ENCODE data around the gene FGD2. TPM values are rescaled to one million over a fixed set of nuclear protein-coding genes. Genes with fewer than 3 reads are reported as not detected.
A peak's percentile ranks its signal among the peaks of the same experiment; 100 is the strongest.

FGD2 gene
- total and polyA plus RNA-seq, 2 of the 8 experiments (the other 6 are each of a cell fraction or from before 2014, with no cell fraction given): 0.12 to 0.32 TPM

GRCh38 chr6:36984581-36985416 lies 20.7 kb upstream of the FGD2 start:
- H3K56ac ChIP-seq (replicated peaks; ENCODE audit: insufficient read length, low read depth, low read length): peak overlapping the region; percentile 32
- H2BK120ac ChIP-seq (replicated peaks; ENCODE audit: low read depth, low read length): no peak overlapping the region
- peak overlapping the region; percentile 60 for H3K18ac ChIP-seq (ENCODE audit: extremely low read depth, low read length)
- H3K9me3 ChIP-seq (ENCODE audit: insufficient read depth in 2 of 2, low read depth in 1 of 2, low read length in 1 of 2): no peaks in the 10 kb centered on the region
- no peak for FAIRE-seq
- peaks cover 32 to 60% of the 10 kb centered on the region in 2 experiments for H3K79me2 ChIP-seq (ENCODE audit: control insufficient read depth in 1 of 2, insufficient read depth in 2 of 2, low read length in 2 of 2)
- peak overlapping the region; percentile 86 for H2BK5ac ChIP-seq (ENCODE audit: low read depth, low read length)
- H3K36me3 ChIP-seq (ENCODE audit: control insufficient read depth in 2 of 4, insufficient read depth in 4 of 4, low read length in 3 of 4): 0 out of 8 replicates have a peak, but pooled peaks cover 0 to 3% (median 0%) of the 10 kb centered on the region in 4 experiments
- peak overlapping the region; percentile 71; the same call in 1 of the 2 replicates for H3K27ac ChIP-seq (ENCODE audit: low read depth, low read length)
- H2AK5ac ChIP-seq (ENCODE audit: low read depth, low read length): 0 out of 2 replicates have a peak overlapping the region, but pooled peaks have one; percentile 48
- peak overlapping the region; percentile 97 to 98 for H3K4me2 ChIP-seq (ENCODE audit: insufficient read depth in 1 of 2, low read depth in 2 of 2, low read length in 2 of 2)
- H2AFZ ChIP-seq (ENCODE audit: low read length): no peak overlapping the region
- WGBS, 2 experiments (ENCODE audit: extremely low coverage in 1 of 2, insufficient coverage in 1 of 2, insufficient read length in 1 of 2, insufficient replicate concordance in 2 of 2, low coverage in 1 of 2, low lambda C conversion rate in 2 of 2, missing lambda C conversion rate in 1 of 2): 9% methylated on average over 17 of the region's 19 CpGs; no CpG with 5 or more reads in 1 of the 2 experiments
- H4K8ac ChIP-seq (ENCODE audit: extremely low read depth, insufficient read depth, low read length): no peak overlapping the region; the same call in 1 of the 2 replicates
- H4K20me1 ChIP-seq (replicated peaks in 1 of 2; ENCODE audit: control insufficient read depth in 1 of 2, insufficient read depth in 2 of 2, low read length in 2 of 2): peaks cover 31 to 39% of the 10 kb centered on the region in 2 experiments
- H3K4me1 ChIP-seq (replicated peaks in 1 of 4; ENCODE audit: control insufficient read depth in 3 of 4, insufficient read depth in 4 of 4, low read length in 3 of 4): peaks cover 10 to 18% (median 14%) of the 10 kb centered on the region in 4 experiments
- H3K79me1 ChIP-seq (ENCODE audit: low read depth, low read length): peaks cover 12% of the 10 kb centered on the region
- H2BK15ac ChIP-seq (ENCODE audit: low read length): peak overlapping the region; percentile 88; the same call in 1 of the 2 replicates
- H3K23ac ChIP-seq (ENCODE audit: insufficient read length): no peak overlapping the region
- CTCF ChIA-PET (ENCODE audit: partially characterized antibody): interaction anchor here (0.7 to 14.9 kb wide), 5 partner anchors 21 to 138 kb away, joined by 3 to 237 read pairs (median 3); no protein-coding TSS in a partner anchor
- POLR2A ChIA-PET (ENCODE audit: partially characterized antibody): interaction anchor here (0.6 to 2.1 kb wide), 11 partner anchors 14 to 273 kb away, joined by 3 to 9 read pairs (median 4); partner anchors contain the start of genes C6orf89, FGD2, TBC1D22B and TMEM217
- no peaks in the 10 kb centered on the region; a peak in 1 of 7 replicates for H3K27me3 ChIP-seq (replicated peaks in 1 of 4; ENCODE audit: control insufficient read depth in 3 of 4, extremely low read depth in 1 of 4, insufficient read depth in 3 of 4, low read length in 3 of 4)
- peak overlapping the region; percentile 28 for H4K5ac ChIP-seq (ENCODE audit: insufficient read length, low read depth, low read length)
- peak overlapping the region; percentile 44 for H3K14ac ChIP-seq (ENCODE audit: insufficient read length)
- peak overlapping the region; percentile 61 to 92 (median 83) for H3K9ac ChIP-seq (replicated peaks in 1 of 4; ENCODE audit: extremely low read depth in 1 of 4, low read depth in 3 of 4, low read length in 3 of 4)
- peak overlapping the region; percentile 72; the same call in 1 of the 2 replicates for H2BK12ac ChIP-seq (ENCODE audit: low read depth, low read length)
- H3K23me2 ChIP-seq (ENCODE audit: low read depth, low read length): peaks cover 13% of the 10 kb centered on the region; the same call in 1 of the 2 replicates
- DNase-seq (ENCODE audit: low read depth in 1 of 2, low spot score in 2 of 2): peak; percentile 43 to 67
- H3K4ac ChIP-seq (replicated peaks; ENCODE audit: insufficient read length, low read depth, low read length): peak overlapping the region; percentile 84
- peak overlapping the region; percentile 84 to 94 (median 90) for H3K4me3 ChIP-seq (ENCODE audit: extremely low read depth in 1 of 4, insufficient read depth in 2 of 4, low read depth in 3 of 4, low read length in 4 of 4)
- H4K91ac ChIP-seq (replicated peaks; ENCODE audit: insufficient read length, low read length): peak overlapping the region; percentile 69
- H2BK20ac ChIP-seq (ENCODE audit: low read length): no peak overlapping the region
- TF ChIP-seq RNF2 (IDR thresholded peaks at IDR 0.05; ENCODE audit: borderline replicate concordance, low read depth, low read length, missing control alignments, poor library complexity, severe bottlenecking) (no peak), EGR1 (IDR thresholded peaks at IDR 0.05; ENCODE audit: borderline replicate concordance, low read depth, low read length) (no peak), KDM5A (IDR thresholded peaks at IDR 0.05; ENCODE audit: low read length) (no peak), POLR2A (IDR thresholded peaks at IDR 0.05; ENCODE audit: control extremely low read depth in 1 of 2, low read depth in 2 of 2, low read length in 2 of 2) (0 out of 3 replicates have a peak, but pooled peaks of 1 of the 2 experiments have one; percentile 5), TAF7 (optimal IDR thresholded peaks at IDR 0.05; ENCODE audit: borderline replicate concordance, low read depth, low read length) (no peak), BACH1 (IDR thresholded peaks at IDR 0.05; ENCODE audit: low read length) (no peak), BCL11A (IDR thresholded peaks at IDR 0.05; ENCODE audit: low read depth in 2 of 2, low read length in 2 of 2) (no peak)
- TF ChIP-seq, protein P1, sequence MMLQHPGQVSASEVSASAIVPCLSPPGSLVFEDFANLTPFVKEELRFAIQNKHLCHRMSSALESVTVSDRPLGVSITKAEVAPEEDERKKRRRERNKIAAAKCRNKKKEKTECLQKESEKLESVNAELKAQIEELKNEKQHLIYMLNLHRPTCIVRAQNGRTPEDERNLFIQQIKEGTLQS (IDR thresholded peaks at IDR 0.05; ENCODE audit: insufficient read depth, low read depth, low read length): no peak
- TF ChIP-seq, protein P2, sequence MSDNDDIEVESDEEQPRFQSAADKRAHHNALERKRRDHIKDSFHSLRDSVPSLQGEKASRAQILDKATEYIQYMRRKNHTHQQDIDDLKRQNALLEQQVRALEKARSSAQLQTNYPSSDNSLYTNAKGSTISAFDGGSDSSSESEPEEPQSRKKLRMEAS (IDR thresholded peaks at IDR 0.05): no peak

All from H1 (cell line).